Left renal cortex interstitium (tissue), 4 donors: ENCODE results near the gene COL28A1. TPM values are rescaled to one million over a fixed set of nuclear protein-coding genes. Genes with fewer than 3 reads are reported as not detected.

Source experiments
- DNase-seq, 4 donors: peaks; one replicate each; pipeline ENCODE4 v3.0.0-alpha.2; 2013; ENCODE audit warnings: low read depth in 4 of 4, low spot score in 2 of 4, missing footprints in 1 of 4
- polyA plus RNA-seq, 4 donors: library from polyadenylated mRNA; unstranded; fragments of 120-200 nt; gene quantifications; one replicate each; pipeline ENCODE4 v1.2.1, GENCODE V29; 2013; ENCODE audit not compliant: insufficient read length in 4 of 4

COL28A1 gene
- polyA plus RNA-seq, 4 donors, result 10.5 to 14.8 (median 12.5) TPM

DNA sequence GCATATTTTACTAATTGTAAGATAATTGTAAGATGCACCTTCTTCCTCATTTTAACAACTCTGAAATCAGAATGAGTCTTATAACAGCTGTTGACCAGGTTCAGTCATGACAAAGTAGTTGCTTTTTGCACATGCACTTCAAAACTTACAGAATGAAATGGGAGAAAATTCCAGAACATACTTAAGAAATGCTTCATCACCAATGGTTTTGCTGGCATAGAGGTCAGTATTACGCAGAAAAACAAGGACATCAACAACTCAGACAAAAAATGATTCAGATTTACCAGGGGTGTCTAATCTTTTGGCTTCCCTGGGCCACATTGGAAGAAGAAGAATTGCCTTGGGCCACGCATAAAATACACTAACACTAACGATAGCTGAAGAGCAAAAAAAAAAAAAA is 13.3 kb downstream of the COL28A1 start:
- no peak for DNase-seq

DNA sequence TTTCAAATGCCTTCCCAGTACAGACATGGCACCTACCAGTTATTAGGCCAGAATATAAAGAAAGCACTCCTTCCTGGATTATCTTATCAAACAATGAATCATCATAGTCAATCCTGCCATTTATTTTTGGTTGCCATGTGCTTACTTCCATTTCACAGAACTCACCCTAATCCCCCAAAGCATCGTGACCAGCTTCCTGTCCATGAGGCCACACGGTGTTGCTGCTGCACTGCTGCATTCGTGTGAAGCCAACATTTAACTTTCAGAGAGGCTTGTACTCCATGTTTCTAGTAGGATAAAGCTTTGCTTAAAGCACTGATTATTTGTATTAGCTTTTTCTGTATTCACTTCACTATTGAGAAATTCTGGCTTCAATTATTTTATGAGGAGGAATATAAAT is 14.4 kb downstream of the COL28A1 start:
- DNase-seq, result no peak

DNA sequence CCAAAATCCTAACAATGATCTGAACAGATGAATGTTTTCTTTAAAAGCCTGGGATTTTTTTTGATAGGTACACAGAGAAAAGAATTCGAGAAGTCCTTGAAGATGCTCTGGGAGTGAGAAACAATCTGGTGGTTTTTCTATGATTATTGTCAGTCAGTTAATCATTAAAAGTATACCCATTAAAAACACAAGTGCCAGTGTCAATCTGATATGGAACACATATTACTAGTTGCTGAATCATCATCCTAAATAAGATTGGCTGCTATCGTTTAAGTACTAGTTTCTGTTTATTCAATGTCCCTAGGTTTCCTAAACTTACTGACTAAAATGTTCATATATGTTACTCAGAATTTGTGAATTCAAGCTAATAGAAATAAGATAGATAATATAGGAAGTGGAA is 16.1 kb downstream of the COL28A1 start:
- DNase-seq, result no peak

DNA sequence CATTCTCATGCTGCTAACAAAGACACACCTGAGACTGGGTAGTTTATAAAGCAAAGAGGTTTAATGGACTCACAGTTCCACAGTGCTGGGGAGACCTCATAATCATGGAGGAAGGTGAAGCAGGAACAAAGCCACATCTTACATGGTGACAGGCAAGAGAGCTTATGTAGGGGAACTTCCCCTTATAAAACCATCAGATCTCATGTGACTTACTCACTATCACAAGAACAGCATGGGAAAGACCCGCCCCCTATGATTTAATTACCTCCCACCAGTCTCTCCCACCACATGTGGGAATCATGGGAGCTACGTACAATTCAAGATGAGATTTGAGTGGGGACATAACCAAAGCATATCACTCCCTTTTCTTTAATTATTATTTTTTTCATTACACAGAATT is 16.6 kb downstream of the COL28A1 start:
- no peak for DNase-seq

DNA sequence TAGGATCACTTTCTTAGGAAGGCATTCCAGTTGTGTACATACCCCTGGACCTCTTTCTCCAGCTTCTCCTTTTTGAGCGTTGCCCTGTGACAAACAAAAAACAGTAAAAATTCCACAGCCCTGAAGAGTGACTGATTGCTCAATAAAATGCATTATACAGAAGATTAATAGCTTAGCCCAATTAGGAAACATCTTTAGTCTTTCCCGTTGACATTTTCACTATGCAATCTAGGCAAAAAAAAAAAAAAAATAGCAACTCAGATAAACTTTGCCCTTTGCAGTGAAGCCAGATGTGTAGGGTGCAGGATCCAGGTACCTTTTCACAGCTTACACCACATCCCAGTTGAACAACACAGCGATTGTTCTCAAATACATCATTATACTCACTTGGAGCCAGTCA is 17.9 kb downstream of the COL28A1 start:
- no peak for DNase-seq

DNA sequence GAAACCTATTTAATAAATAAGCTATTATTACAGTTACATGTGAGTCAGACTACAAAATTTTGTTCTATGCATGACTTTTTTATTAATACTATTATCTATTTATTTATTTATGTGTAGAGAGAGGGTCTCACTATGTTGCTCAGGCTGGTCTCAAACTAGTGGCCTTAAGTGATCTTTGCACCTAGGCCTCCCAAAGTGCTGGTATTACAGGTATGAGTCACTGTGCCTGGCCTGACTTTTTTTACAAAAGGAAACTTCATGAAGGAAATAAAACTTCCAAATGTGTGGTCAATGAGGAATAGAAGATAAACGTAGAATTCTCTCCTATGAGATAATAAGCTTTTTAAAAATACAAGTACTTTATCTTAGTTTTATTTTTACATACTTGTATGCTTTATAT is 19.0 kb downstream of the COL28A1 start:
- DNase-seq, result no peak

DNA sequence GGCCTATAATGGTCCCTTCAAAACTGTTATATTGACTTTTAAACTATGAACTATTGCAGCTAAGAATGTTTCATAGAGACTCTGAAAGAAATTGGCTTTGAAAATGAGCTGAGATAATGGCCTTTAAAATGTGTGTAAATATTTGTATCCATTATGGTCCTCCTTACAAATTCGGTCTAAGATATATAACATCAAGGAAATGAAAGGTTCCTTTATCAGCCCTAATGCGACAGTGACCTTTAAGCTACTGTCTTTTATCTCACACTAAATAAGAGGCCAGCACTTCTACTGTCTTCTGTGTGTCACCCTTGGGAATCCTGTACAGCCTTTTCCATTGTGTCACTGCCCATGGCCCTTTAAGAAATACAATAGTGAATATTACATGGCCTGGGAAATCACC is 19.5 kb downstream of the COL28A1 start:
- no peak for DNase-seq

DNA sequence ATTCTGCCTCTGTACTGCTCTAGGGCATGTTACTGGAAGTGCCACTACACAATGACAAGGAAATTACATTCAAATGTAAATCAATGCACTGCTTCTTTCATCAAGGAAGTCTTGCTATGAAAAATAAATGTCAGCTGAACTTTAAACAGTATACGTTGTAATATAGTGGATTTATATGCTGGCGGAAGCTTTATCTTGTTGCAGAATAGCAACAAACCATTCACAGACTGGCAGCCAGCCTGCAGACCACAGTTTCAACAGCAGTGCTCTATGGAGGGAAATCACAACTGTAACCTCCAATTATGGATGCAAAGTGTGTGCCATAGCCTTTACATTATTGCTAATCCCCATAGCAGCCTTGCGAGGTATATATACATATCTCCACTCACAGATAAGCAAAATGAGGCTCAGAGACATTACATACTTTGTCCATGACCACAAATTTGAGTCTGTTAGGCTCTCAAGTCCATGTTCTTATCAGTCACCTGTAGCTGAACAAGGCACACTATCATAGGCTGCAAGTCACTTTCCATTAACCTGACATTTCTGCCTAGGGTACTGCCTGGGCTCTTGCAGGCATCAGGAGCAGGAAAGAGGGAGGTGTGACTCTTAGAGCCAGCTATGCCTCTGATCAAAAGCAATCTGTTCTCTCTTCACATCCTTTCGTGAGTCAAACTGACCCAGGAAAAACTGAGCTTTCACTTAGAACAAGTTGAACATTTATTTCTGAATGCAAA is 22.6 kb downstream of the COL28A1 start:
- DNase-seq, result no peak

DNA sequence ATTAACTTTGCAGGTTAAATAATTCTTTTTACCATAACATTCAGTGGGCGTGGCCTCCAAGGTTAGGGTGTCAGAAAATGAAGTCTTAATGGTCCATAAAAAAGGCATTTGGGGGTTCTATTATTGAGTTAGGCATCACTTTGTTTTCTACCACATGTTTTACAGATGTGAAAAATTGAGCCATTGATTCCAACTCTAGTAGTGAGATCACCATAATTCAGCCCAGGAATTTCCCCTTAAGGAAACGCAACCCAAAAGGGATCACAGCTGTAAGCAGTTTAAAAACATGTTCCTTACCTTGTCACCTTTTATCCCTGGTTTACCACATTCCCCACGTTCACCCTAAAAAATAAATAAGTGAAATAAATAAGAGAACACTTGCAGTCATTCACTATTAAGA is 24.9 kb downstream of the COL28A1 start:
- DNase-seq, result no peak

DNA sequence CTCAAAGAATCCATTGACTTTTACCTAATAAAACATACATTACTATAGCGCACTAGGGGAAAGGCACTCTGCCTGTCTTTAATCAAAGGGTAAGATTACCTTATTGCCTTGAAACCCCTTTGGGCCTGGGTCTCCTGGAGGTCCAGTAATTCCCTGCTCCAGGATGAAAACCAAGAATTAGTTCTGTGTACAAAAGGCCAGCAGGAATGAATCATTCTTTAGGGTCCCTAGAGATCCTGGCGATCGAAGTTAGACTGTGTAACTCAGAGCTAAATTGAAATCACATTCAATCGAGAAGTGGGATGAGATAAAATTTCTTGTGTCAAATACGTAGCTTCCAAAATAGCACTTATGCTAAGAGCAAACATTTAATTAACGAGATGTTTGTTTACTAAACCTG is 29.8 kb downstream of the COL28A1 start:
- DNase-seq, result no peak

DNA sequence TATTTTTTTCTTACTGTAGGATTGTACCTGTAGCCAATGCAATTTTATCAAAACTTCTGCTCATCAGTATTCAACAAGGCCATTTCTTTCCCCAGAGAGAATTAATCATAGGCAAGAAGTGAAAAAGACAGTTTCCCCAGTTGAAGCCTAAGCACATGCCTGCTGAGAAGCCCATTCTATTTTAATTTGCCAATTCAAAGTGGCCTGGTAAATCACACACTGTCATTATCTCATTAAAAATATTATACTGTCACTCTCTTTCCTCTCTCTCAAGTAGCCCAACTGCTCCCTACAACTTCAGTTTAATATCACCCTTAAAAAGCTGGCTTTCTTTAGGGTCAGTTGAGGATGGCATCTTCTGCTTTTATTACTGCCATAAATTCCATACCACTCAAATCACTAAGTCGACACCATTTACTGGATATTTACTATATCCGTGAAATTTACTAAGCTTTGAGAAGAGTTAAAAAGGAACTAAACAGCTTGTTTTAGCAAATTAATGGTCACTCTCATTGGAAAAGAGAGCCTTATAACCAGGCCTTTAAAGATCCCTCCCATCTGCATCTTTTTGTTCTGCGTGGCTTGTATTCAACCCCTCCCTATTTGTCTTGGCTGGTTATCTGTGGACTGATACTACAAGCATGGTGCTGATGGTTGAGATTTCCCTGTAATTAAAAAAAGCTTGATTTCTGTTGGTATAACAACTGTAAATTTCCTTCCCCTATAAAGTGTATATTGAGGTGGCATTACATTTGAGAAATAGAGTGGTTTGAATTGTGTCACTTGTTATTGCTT is 30.6 kb downstream of the COL28A1 start:
- DNase-seq, result no peak

DNA sequence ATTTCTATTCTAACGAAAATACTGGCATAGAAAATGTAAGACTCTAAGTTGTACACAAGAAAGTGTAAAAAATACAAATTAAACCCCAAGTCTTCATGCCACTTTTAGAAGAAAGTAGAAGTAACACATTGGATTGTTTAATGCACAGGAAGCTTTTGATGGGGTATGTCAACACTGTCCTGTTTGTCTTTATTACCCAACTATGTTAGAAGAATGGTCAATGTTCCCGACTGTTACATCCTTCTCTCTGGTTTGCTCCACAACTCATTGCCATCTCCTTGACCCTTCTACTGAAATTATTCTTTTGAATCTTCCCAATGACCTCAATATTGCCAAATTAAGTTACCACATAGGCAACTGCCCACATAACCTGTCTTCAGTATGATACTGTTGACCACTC is 35.8 kb downstream of the COL28A1 start:
- DNase-seq, result no peak

DNA sequence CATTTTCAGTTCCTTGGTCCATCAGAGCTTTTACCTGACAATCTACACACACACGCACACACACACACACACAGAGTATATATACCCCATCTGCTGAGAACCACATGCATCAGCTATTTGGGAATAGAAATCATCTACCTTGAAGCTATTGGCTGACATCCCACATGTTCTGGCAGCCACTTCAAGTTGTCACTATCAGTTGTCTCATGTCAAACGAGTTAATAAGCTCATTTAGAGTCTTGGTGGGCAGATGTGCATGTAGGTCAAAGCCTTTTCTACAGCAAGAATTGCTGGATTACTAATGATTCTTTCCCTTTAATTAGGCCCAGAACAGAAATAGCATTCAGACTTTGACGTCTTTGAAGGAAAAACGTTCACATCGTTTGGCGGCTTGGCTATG is 36.8 kb downstream of the COL28A1 start:
- DNase-seq, result no peak

DNA sequence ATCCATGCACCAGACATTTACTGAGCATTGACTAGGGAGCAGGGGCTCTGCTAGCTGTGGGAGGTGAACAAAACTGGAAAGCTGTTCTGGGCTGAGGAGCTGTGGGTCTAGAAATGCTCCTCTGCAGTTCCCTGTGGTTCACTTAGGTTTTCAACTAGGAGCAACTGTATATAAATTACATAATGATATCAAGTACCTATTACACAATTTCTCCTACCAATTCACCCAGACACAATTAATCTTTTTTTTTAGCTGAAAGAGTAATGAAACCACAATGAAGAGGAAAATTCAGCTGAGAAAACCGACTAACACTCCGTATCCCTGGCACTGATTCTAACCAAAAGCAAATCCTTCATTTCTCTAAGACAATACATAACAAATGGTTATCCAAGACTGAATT is 39.4 kb downstream of the COL28A1 start:
- no peak for DNase-seq

DNA sequence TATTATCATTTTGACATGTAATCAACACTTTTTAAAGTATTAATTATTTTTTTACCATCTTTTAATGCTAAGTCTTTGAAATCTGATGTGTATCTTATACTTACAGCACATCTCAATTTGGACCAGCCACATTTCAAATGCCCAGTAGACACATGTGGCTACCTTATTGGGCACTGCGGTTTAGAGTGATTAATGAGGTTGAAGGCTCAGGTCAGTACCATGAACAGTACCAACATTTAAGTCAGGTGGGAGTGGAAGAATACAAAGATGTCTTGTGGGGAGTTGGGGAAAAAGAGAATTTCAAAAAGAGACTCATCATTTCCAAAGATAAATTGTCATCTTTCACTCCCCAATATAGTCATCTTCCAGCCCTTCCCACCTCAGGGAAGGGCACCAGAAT is 40.5 kb downstream of the COL28A1 start:
- DNase-seq, result no peak

DNA sequence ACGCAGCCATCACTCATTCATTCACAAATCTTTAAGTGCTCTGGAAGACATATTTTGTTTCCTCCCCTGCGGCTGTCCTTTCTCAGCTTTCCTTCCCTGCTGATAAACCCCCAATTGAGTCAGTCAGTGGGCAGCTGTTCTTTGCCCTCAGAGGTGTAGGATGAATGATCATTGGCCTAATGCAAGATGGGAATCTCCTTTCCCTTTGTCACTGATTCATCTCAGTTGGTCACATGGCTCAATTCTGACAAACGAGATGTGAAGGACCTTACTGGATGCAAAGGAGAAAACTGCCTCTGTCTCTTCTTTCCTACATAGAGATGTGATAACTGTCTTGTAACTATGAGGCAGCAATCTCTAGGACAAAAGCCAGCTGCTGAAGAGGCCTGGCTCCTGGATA is 44.6 kb downstream of the COL28A1 start:
- DNase-seq, result no peak

DNA sequence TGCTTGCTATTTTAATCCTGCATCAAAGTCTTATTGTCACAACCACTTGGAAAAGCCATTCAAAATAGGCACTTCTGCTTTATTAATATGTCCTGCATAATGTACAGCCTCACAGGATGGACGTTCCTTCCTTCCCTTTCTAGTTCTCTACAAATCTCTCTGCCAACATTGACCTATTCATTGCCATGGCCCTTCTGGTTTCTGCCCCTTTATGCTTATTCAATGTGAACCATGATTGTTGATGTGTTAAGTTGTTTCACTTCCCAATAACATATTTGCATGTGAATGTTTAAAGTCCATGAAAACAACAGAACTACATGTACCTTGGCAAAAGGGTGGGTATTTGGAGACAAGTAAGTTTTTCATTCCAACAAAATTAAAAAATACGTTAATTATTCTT is 45.7 kb downstream of the COL28A1 start:
- no peak for DNase-seq

DNA sequence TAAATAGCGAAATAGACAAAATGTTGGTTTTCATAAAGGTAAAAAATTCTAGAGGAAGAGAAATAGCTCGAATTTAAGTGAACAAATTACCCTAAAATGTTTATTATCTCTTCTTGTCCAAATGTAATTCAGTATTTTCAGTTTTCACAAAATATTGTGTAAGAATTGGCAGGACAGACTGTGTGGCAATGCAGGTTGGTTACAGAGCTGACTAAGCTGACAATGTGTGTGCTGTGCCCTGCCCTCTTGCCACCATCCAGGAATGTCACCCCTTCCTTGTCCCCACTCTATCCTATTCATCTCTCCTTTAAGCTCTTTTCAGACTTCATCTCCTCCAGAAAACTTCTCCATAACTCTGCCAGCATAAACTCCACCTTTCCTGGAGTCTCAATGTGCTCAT is 46.1 kb downstream of the COL28A1 start:
- DNase-seq, result no peak

DNA sequence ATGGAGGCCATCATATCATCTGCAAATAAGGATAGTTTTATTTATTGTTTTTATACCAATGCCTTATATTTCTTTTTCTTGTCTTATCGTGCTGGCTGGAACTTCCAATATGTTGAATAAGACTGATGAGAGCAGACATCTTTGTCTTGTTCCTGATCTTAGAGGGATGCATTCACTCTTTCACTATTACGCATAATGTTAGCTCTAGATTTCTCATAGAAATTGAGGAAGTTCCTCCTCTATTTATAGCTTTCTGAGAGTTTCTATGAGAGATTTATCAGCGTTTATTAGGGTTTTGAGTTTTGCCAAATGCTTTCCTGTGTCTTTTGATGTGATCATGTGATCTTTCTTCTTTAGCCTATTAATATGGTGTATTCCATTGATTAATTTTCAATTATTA is 49.3 kb downstream of the COL28A1 start:
- DNase-seq, result no peak

DNA sequence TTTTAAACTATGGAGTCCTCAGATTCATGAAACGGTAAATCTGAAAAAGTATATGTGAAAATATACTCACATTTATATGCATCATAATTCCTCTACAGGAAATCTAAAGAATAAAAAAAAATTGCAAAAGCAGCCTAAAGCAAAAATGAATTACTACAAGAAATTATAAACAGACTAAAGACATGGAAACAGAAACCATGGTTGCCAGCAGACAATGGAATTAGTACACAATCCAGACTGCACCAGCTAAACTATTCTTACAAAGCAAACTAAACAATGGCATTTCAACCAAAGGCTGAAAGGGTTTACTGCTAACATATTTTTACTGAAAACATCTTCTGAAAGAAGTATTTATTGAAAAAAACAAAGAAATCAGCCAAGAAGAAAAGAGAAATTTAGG is 51.6 kb downstream of the COL28A1 start:
- DNase-seq, result no peak

DNA sequence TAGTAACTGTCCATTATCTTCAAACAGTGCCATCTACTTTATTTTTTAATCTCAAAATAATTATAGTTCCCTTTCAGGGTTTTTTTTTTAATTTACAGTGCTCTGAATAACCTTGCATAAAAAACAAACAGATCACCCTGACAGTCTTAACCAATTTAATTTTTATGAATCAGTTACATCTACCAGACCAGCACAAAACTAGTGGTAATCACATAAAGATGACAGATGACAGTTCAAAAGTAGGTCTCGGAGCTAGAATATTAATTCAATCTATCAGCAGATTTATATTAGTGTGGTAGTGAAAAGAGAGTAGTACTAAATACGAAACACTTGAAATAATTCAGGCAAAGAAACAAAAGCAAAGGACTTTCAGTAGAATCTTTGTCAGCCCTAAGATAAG is 53.9 kb downstream of the COL28A1 start:
- DNase-seq, result no peak

DNA sequence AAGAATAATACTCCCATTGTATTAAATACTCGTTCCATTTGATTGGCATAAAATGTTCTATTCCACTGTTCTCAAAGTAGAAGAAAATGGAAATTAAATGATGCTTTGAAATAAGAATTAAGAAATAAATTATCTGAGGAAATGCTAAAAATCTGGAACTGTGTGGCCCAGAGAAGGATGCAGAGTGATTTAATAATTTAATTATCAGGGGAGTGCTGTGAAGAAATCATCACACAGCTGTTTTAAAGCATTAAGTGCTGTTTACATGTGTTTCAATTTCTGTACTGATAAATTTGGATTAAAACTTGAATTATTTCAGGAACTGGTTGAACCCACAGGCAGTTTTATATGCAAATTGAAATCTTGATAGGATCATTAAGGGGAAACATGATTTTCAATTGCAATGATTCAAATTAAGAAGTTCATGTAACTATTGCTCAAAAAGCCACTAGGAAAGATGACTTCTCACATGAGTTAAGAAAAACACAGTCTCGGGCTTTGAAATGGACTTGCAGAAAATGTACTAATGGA is 56.3 kb downstream of the COL28A1 start:
- DNase-seq, result no peak
